ENCODE measurements around the gene ADSL. TPM values are rescaled to one million over a fixed set of nuclear protein-coding genes. Genes with fewer than 3 reads are reported as not detected.

Gene ADSL
- total RNA-seq, 4 donors from 2014 or later = 54.6 to 79.1 (median 75.9) TPM

DNA sequence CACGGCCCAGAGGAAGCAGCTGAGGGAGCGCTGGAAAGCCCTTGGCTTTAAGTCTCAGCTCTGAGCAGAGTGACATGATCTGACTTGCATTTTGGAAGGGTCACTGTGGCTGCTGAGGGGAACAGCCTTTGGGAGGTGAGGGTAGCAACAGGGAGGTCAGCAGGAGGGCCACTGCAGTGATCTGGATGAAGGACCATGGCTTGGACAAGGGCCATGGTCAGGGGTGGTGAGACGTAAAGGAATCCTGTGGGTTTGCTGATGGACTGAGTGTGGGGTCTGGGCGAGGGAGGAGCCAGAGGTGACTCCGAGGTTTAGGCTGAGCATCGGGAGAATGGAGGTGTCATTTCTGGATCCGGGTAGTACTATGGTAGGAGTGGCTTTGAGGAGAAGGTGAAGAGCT, 57.4 kb downstream of the ADSL start:
- TF ChIP-seq CTCF (IDR thresholded peaks at IDR 0.05; ENCODE audit: low read depth) = no peak

GRCh38 chr22:40404251-40405177, 58.2 kb downstream of the ADSL start:
- TF ChIP-seq CTCF (IDR thresholded peaks at IDR 0.05; ENCODE audit: low read depth) = no peak

- no peak for TF ChIP-seq CTCF (IDR thresholded peaks at IDR 0.05; ENCODE audit: low read depth)
Observed at GRCh38 chr22:40405178-40406062, 59.1 kb downstream of the ADSL start.

DNA sequence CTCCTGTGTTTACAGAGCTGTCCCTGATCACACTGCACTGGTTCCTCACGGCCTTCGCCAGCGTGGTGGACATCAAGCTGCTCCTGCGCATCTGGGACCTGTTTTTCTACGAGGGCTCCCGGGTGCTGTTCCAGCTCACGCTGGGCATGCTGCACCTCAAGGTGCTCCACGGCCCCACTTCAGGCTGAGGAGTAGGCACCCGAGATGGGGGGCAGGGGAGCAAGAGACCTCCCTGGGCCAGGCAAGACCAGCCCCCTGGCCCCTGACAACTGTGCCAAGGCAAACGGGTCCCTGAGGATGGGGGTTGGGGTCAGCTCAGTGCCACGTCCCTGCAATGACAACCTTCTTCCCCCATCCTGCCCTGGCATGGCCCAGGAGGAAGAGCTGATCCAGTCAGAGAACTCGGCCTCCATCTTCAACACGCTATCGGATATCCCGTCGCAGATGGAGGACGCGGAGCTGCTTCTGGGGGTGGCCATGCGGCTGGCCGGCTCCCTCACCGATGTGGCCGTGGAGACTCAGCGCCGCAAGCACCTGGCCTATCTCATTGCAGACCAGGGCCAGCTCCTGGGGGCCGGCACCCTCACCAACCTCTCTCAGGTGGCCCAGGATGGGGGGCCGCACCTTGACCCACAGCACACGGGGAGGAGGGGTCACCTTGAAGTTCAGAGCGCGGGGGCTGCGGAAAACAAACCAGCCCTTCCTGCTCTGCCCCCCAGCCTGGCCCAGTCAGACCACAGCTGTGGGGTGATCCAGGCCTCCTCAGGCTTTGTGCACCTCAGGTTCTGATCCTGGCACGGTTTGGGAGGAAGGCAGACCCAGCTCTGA, 60.0 kb downstream of the ADSL start:
- TF ChIP-seq CTCF (IDR thresholded peaks at IDR 0.05; ENCODE audit: low read depth) = no peak

- no peak for TF ChIP-seq CTCF (IDR thresholded peaks at IDR 0.05; ENCODE audit: low read depth)
Observed at GRCh38 chr22:40407021-40407761, 60.9 kb downstream of the ADSL start.

DNA sequence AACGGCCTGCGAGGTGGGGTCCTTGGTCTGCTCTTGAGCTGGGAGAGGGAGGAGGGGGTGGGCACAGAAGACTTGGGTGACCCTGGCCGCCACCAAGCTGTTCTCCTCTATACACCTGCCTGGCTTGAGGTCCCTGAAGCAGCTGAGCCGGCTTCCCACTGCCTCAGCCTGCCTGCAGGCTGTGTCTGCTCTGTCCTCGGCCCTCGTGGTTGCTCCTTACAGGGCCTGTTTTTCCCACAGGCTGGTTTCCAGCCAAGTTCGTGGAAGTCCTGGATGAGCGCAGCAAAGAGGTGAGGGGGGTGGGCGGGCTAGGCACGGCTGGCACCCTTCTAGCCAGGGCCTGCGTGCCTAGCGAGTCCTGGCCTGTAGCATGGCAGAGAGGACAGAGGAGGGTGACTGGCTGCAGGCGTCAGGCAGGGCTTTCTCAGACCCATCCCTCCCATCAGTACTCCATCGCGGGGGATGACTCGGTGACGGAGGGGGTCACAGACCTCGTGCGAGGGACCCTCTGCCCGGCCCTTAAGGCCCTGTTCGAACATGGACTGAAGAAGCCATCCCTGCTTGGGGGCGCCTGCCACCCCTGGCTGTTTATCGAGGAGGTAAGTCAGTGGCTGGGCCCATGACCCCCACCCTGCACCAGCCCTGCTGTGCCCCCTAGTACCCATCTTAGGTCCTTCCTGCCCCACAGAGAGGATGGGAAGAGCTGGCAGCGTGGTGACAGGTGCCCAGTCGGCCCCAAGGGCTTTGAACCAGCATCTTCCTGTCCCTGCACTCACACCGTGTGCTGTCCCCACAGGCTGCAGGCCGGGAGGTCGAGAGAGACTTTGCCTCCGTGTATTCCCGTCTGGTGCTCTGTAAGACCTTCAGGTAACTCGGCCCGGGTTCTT, 61.8 kb downstream of the ADSL start:
- TF ChIP-seq CTCF (IDR thresholded peaks at IDR 0.05; ENCODE audit: low read depth) = no peak
